ENCODE data around the gene ELOF1. TPM values are rescaled to one million over a fixed set of nuclear protein-coding genes. Genes with fewer than 3 reads are reported as not detected.

Gene ELOF1
- total and polyA plus RNA-seq, 5 donors = 35.2 to 54.9 (median 43.8) TPM

- Histone ChIP-seq H3K27me3 (ENCODE audit: control insufficient read depth, insufficient read depth) (no peaks in the 10 kb centered on the region), H3K4me1 (ENCODE audit: control insufficient read depth, insufficient read depth, low read length) (no peaks in the 10 kb centered on the region), H3K27ac (ENCODE audit: low read length) (peak overlapping the region; percentile 70), H3K9me3 (ENCODE audit: control insufficient read depth, low read length) (no peaks in the 10 kb centered on the region), H3K4me3 (ENCODE audit: low read length) (no peak overlapping the region)
- intact Hi-C loops (cut with DNase I) = no loop called here
- ATAC-seq = no peak
- no peak for DNase-seq
- WGBS = 38% methylated on average over 5 of the region's 5 CpGs
Measured at GRCh38 chr19:11534948-11535347, 24.1 kb downstream of the ELOF1 start.

- Histone ChIP-seq H3K4me1 (ENCODE audit: control insufficient read depth, insufficient read depth, low read length) (no peaks in the 10 kb centered on the region), H3K9me3 (ENCODE audit: control insufficient read depth, low read length) (no peaks in the 10 kb centered on the region), H3K27ac (ENCODE audit: low read length) (no peak overlapping the region), H3K27me3 (ENCODE audit: control insufficient read depth, insufficient read depth) (no peaks in the 10 kb centered on the region), H3K4me3 (ENCODE audit: low read length) (no peak overlapping the region)
- no peak for ATAC-seq
- DNase-seq = no peak
- intact Hi-C loops (cut with DNase I) = no loop called here
- 86% methylated on average over 1 of the region's 1 CpG for WGBS
Measured at GRCh38 chr19:11534538-11534937, 24.5 kb downstream of the ELOF1 start.

GRCh38 chr19:11530432-11530831, 28.6 kb downstream of the ELOF1 start:
- H3K27me3 ChIP-seq (ENCODE audit: control insufficient read depth, insufficient read depth) = no peaks in the 10 kb centered on the region
- no peak overlapping the region for H3K4me3 ChIP-seq (ENCODE audit: low read length)
- 26% methylated on average over 9 of the region's 9 CpGs for WGBS
- DNase-seq (peak; percentile 85 to 91 (median 89)), ATAC-seq (peak; percentile 49 to 53)
- intact Hi-C loops (cut with DNase I) = no loop called here
- H3K27ac ChIP-seq (ENCODE audit: low read length) = no peak overlapping the region
- H3K4me1 ChIP-seq (ENCODE audit: control insufficient read depth, insufficient read depth, low read length) = peaks cover 3% of the 10 kb centered on the region
- no peaks in the 10 kb centered on the region for H3K9me3 ChIP-seq (ENCODE audit: control insufficient read depth, low read length)

GRCh38 chr19:11528551-11529341, 30.3 kb downstream of the ELOF1 start, which contains the start of gene ECSIT:
ECSIT (minus strand) TSS chr19:11529134; CDS start chr19:11519170, 9,964 bp downstream.
- H3K27ac ChIP-seq (ENCODE audit: low read length) = peak within 1 kb of the TSS; percentile 99
- DNase-seq (peak; percentile 98 to 99 (median 99)), ATAC-seq (peak; percentile 99)
- H3K4me1 ChIP-seq (ENCODE audit: control insufficient read depth, insufficient read depth, low read length) = peaks cover 3% of the 10 kb centered on the region
- H3K4me3 ChIP-seq (ENCODE audit: low read length) = peak within 1 kb of the TSS; percentile 96
- H3K9me3 ChIP-seq (ENCODE audit: control insufficient read depth, low read length) = no peaks in the 10 kb centered on the region
- WGBS = under 1% methylated on average over 47 of the region's 47 CpGs
- no peaks in the 10 kb centered on the region for H3K27me3 ChIP-seq (ENCODE audit: control insufficient read depth, insufficient read depth)
- intact Hi-C loops (cut with DNase I) = no loop called here

- ATAC-seq (peak in 1 of 2 donors; percentile 22), DNase-seq (no peak)
- 96% methylated on average over 9 of the region's 9 CpGs for WGBS
- Histone ChIP-seq H3K27me3 (ENCODE audit: control insufficient read depth, insufficient read depth) (no peaks in the 10 kb centered on the region), H3K4me3 (ENCODE audit: low read length) (no peak overlapping the region), H3K9me3 (ENCODE audit: control insufficient read depth, low read length) (no peaks in the 10 kb centered on the region), H3K4me1 (ENCODE audit: control insufficient read depth, insufficient read depth, low read length) (no peaks in the 10 kb centered on the region), H3K27ac (ENCODE audit: low read length) (no peak overlapping the region)
- intact Hi-C loops (cut with DNase I) = no loop called here
Measured at GRCh38 chr19:11519138-11519537, 39.9 kb downstream of the ELOF1 start.

GRCh38 chr19:11513946-11514345, 45.1 kb downstream of the ELOF1 start:
- 96% methylated on average over 20 of the region's 20 CpGs for WGBS
- H3K27ac ChIP-seq (ENCODE audit: low read length) = no peak overlapping the region
- no peak for ATAC-seq
- intact Hi-C loops (cut with DNase I) = no loop called here
- H3K9me3 ChIP-seq (ENCODE audit: control insufficient read depth, low read length) = no peaks in the 10 kb centered on the region
- no peak overlapping the region for H3K4me3 ChIP-seq (ENCODE audit: low read length)
- no peaks in the 10 kb centered on the region for H3K27me3 ChIP-seq (ENCODE audit: control insufficient read depth, insufficient read depth)
- H3K4me1 ChIP-seq (ENCODE audit: control insufficient read depth, insufficient read depth, low read length) = no peaks in the 10 kb centered on the region
- DNase-seq = no peak

- intact Hi-C loops (cut with DNase I) = no loop called here
- WGBS = 93% methylated on average over 8 of the region's 8 CpGs
- Histone ChIP-seq H3K9me3 (ENCODE audit: control insufficient read depth, low read length) (no peaks in the 10 kb centered on the region), H3K4me3 (ENCODE audit: low read length) (no peak overlapping the region), H3K27me3 (ENCODE audit: control insufficient read depth, insufficient read depth) (no peaks in the 10 kb centered on the region), H3K27ac (ENCODE audit: low read length) (no peak overlapping the region), H3K4me1 (ENCODE audit: control insufficient read depth, insufficient read depth, low read length) (no peaks in the 10 kb centered on the region)
- no peak for DNase-seq
- no peak for ATAC-seq
Measured at GRCh38 chr19:11510444-11510843, 48.6 kb downstream of the ELOF1 start.

- Histone ChIP-seq H3K4me1 (ENCODE audit: control insufficient read depth, insufficient read depth, low read length) (no peaks in the 10 kb centered on the region), H3K4me3 (ENCODE audit: low read length) (no peak overlapping the region), H3K27me3 (ENCODE audit: control insufficient read depth, insufficient read depth) (no peaks in the 10 kb centered on the region), H3K27ac (ENCODE audit: low read length) (no peak overlapping the region), H3K9me3 (ENCODE audit: control insufficient read depth, low read length) (no peaks in the 10 kb centered on the region)
- intact Hi-C loops (cut with DNase I) = no loop called here
- no peak for ATAC-seq
- WGBS = 89% methylated on average over 18 of the region's 18 CpGs
- no peak for DNase-seq
Measured at GRCh38 chr19:11507370-11508078, 51.5 kb downstream of the ELOF1 start.

- no peaks in the 10 kb centered on the region for H3K27me3 ChIP-seq (ENCODE audit: control insufficient read depth, insufficient read depth)
- H3K27ac ChIP-seq (ENCODE audit: low read length) = no peak overlapping the region
- WGBS = 93% methylated on average over 6 of the region's 6 CpGs
- no peaks in the 10 kb centered on the region for H3K4me1 ChIP-seq (ENCODE audit: control insufficient read depth, insufficient read depth, low read length)
- DNase-seq = no peak
- ATAC-seq = no peak
- no peaks in the 10 kb centered on the region for H3K9me3 ChIP-seq (ENCODE audit: control insufficient read depth, low read length)
- intact Hi-C loops (cut with DNase I) = no loop called here
- no peak overlapping the region for H3K4me3 ChIP-seq (ENCODE audit: low read length)
Measured at GRCh38 chr19:11506967-11507366, 52.1 kb downstream of the ELOF1 start.

- peak overlapping the region; percentile 77 for H3K4me3 ChIP-seq (ENCODE audit: low read length)
- DNase-seq (peak in 1 of 3 donors; percentile 70), ATAC-seq (peak; percentile 25 to 34)
- intact Hi-C loops (cut with DNase I) = no loop called here
- WGBS = 28% methylated on average over 20 of the region's 20 CpGs
- H3K27ac ChIP-seq (ENCODE audit: low read length) = peak overlapping the region; percentile 14
- H3K4me1 ChIP-seq (ENCODE audit: control insufficient read depth, insufficient read depth, low read length) = no peaks in the 10 kb centered on the region
- H3K9me3 ChIP-seq (ENCODE audit: control insufficient read depth, low read length) = no peaks in the 10 kb centered on the region
- no peaks in the 10 kb centered on the region for H3K27me3 ChIP-seq (ENCODE audit: control insufficient read depth, insufficient read depth)
Measured at GRCh38 chr19:11506101-11506555, 52.9 kb downstream of the ELOF1 start.

- ATAC-seq = peak; percentile 77 to 84
Measured at GRCh38 chr19:11505504-11506100, 53.4 kb downstream of the ELOF1 start, which contains the start of gene ZNF653. ZNF653 (minus strand) TSS chr19:11505839; CDS start chr19:11505786, 53 bp downstream.

More at GRCh38 chr19:11505504-11506100, 53.4 kb downstream of the ELOF1 start, which contains the start of gene ZNF653:
- no peaks in the 10 kb centered on the region for H3K9me3 ChIP-seq (ENCODE audit: control insufficient read depth, low read length)
- no peaks in the 10 kb centered on the region for H3K27me3 ChIP-seq (ENCODE audit: control insufficient read depth, insufficient read depth)
- peak within 1 kb of the TSS; percentile 80 for H3K27ac ChIP-seq (ENCODE audit: low read length)
- DNase-seq = peak; percentile 94 to 98 (median 96)
- under 1% methylated on average over 65 of the region's 65 CpGs for WGBS
- intact Hi-C loops (cut with DNase I) = no loop called here
- H3K4me1 ChIP-seq (ENCODE audit: control insufficient read depth, insufficient read depth, low read length) = no peaks in the 10 kb centered on the region
- H3K4me3 ChIP-seq (ENCODE audit: low read length) = peak within 1 kb of the TSS; percentile 77
